ENCODE measurements around the gene REG4.
"Not testable (repeated sequence)": the region's sequence is repeated elsewhere in the genome, so short reads cannot be mapped to it uniquely, and the experiment has no call there.

The REG4 gene

GRCh38 chr1:119791377-119791776 is 19.9 kb downstream of the REG4 start:
- H3K27ac ChIP-seq, result no peak overlapping the region
- H3K9me3 ChIP-seq (ENCODE audit: low read depth, low read length), result no peaks in the 10 kb centered on the region
- H3K4me3 ChIP-seq, result no peak overlapping the region
- no peaks in the 10 kb centered on the region for H3K36me3 ChIP-seq (ENCODE audit: insufficient read depth, low read length)
- no peak overlapping the region for H3K9ac ChIP-seq (ENCODE audit: insufficient read length)
- DNase-seq (ENCODE audit: low read depth, low spot score), result no peak
- TF ChIP-seq POLR2AphosphoS5 (IDR thresholded peaks at IDR 0.05; ENCODE audit: borderline replicate concordance, low read depth, low read length) (no peak), EZH2 (IDR thresholded peaks at IDR 0.05) (no peak), FOXP2 (optimal IDR thresholded peaks at IDR 0.05; ENCODE audit: control extremely low read depth, extremely low read length, insufficient read depth) (no peak)

- H3K27ac ChIP-seq, result no peak overlapping the region
- H3K9me3 ChIP-seq (ENCODE audit: low read depth, low read length), result no peaks in the 10 kb centered on the region
- no peak overlapping the region for H3K4me3 ChIP-seq
- TF ChIP-seq FOXP2 (optimal IDR thresholded peaks at IDR 0.05; ENCODE audit: control extremely low read depth, extremely low read length, insufficient read depth), result no peak
- TF ChIP-seq POLR2AphosphoS5 (IDR thresholded peaks at IDR 0.05; ENCODE audit: borderline replicate concordance, low read depth, low read length), result no peak
- TF ChIP-seq EZH2 (IDR thresholded peaks at IDR 0.05), result no peak
- H3K36me3 ChIP-seq (ENCODE audit: insufficient read depth, low read length), result no peaks in the 10 kb centered on the region
- DNase-seq (ENCODE audit: low read depth, low spot score), result no peak
- no peak overlapping the region for H3K9ac ChIP-seq (ENCODE audit: insufficient read length)
These were observed 20.6 kb downstream of the REG4 start for GRCh38 chr1:119790451-119791198.

GRCh38 chr1:119787776-119788175 is 23.5 kb downstream of the REG4 start:
- Histone ChIP-seq H3K27ac (no peak overlapping the region), H3K4me3 (no peak overlapping the region), H3K9ac (ENCODE audit: insufficient read length) (no peak overlapping the region), H3K36me3 (ENCODE audit: insufficient read depth, low read length) (no peaks in the 10 kb centered on the region), H3K9me3 (ENCODE audit: low read depth, low read length) (no peaks in the 10 kb centered on the region)
- no peak for TF ChIP-seq FOXP2 (optimal IDR thresholded peaks at IDR 0.05; ENCODE audit: control extremely low read depth, extremely low read length, insufficient read depth)
- TF ChIP-seq EZH2 (IDR thresholded peaks at IDR 0.05), result no peak
- TF ChIP-seq POLR2AphosphoS5 (IDR thresholded peaks at IDR 0.05; ENCODE audit: borderline replicate concordance, low read depth, low read length), result no peak
- DNase-seq (ENCODE audit: low read depth, low spot score), result no peak

- not testable (repeated sequence) for H3K9me3 ChIP-seq (ENCODE audit: low read depth, low read length); H3K4me3 ChIP-seq; DNase-seq (ENCODE audit: low read depth, low spot score); H3K9ac ChIP-seq (ENCODE audit: insufficient read length); H3K36me3 ChIP-seq (ENCODE audit: insufficient read depth, low read length); H3K27ac ChIP-seq
These were observed 24.7 kb downstream of the REG4 start for GRCh38 chr1:119786473-119787050.

- H3K9me3 ChIP-seq (ENCODE audit: low read depth, low read length); H3K9ac ChIP-seq (ENCODE audit: insufficient read length); H3K4me3 ChIP-seq; H3K36me3 ChIP-seq (ENCODE audit: insufficient read depth, low read length); H3K27ac ChIP-seq; DNase-seq (ENCODE audit: low read depth, low spot score): not testable (repeated sequence)
These were observed 25.2 kb downstream of the REG4 start for GRCh38 chr1:119786046-119786445.

- no peaks in the 10 kb centered on the region for H3K36me3 ChIP-seq (ENCODE audit: insufficient read depth, low read length)
- H3K9me3 ChIP-seq (ENCODE audit: low read depth, low read length), result no peaks in the 10 kb centered on the region
- no peak overlapping the region for H3K4me3 ChIP-seq
- no peak overlapping the region for H3K27ac ChIP-seq
- TF ChIP-seq EZH2 (IDR thresholded peaks at IDR 0.05), result no peak
- no peak for TF ChIP-seq POLR2AphosphoS5 (IDR thresholded peaks at IDR 0.05; ENCODE audit: borderline replicate concordance, low read depth, low read length)
- TF ChIP-seq FOXP2 (optimal IDR thresholded peaks at IDR 0.05; ENCODE audit: control extremely low read depth, extremely low read length, insufficient read depth), result no peak
- H3K9ac ChIP-seq (ENCODE audit: insufficient read length), result no peak overlapping the region
- no peak for DNase-seq (ENCODE audit: low read depth, low spot score)
These were observed 27.0 kb downstream of the REG4 start for GRCh38 chr1:119784191-119784781.

GRCh38 chr1:119783354-119784185 is 27.7 kb downstream of the REG4 start:
- H3K27ac ChIP-seq, result no peak overlapping the region
- no peak for DNase-seq (ENCODE audit: low read depth, low spot score)
- no peaks in the 10 kb centered on the region for H3K9me3 ChIP-seq (ENCODE audit: low read depth, low read length)
- 0 out of 2 replicates have a peak overlapping the region, but pooled peaks have one; percentile 17 for H3K4me3 ChIP-seq
- H3K9ac ChIP-seq (ENCODE audit: insufficient read length), result no peak overlapping the region
- no peaks in the 10 kb centered on the region for H3K36me3 ChIP-seq (ENCODE audit: insufficient read depth, low read length)
- no peak for TF ChIP-seq EZH2 (IDR thresholded peaks at IDR 0.05)
- TF ChIP-seq FOXP2 (optimal IDR thresholded peaks at IDR 0.05; ENCODE audit: control extremely low read depth, extremely low read length, insufficient read depth), result no peak
- no peak for TF ChIP-seq POLR2AphosphoS5 (IDR thresholded peaks at IDR 0.05; ENCODE audit: borderline replicate concordance, low read depth, low read length)

- Histone ChIP-seq H3K9me3 (ENCODE audit: low read depth, low read length) (no peaks in the 10 kb centered on the region), H3K4me3 (peak overlapping the region; percentile 17; the same call in 1 of the 2 replicates), H3K36me3 (ENCODE audit: insufficient read depth, low read length) (no peaks in the 10 kb centered on the region), H3K9ac (ENCODE audit: insufficient read length) (no peak overlapping the region), H3K27ac (no peak overlapping the region)
- no peak for TF ChIP-seq EZH2 (IDR thresholded peaks at IDR 0.05)
- no peak for TF ChIP-seq POLR2AphosphoS5 (IDR thresholded peaks at IDR 0.05; ENCODE audit: borderline replicate concordance, low read depth, low read length)
- no peak for TF ChIP-seq FOXP2 (optimal IDR thresholded peaks at IDR 0.05; ENCODE audit: control extremely low read depth, extremely low read length, insufficient read depth)
- peak; percentile 40 for DNase-seq (ENCODE audit: low read depth, low spot score)
These were observed 28.5 kb downstream of the REG4 start for GRCh38 chr1:119782631-119783325.

All from SK-N-MC (cell line).